GM12878 (cell line): ENCODE results near the gene CCNC. TPM values are rescaled to one million over a fixed set of nuclear protein-coding genes. Genes with fewer than 3 reads are reported as not detected.

Source experiments
- ATAC-seq: fragments of 200-7000 bp; cut with Tn5 transposase; 3 replicates; pipeline ENCODE4 v1.9.1; 2020; ENCODE audit warnings: mild to moderate bottlenecking, moderate library complexity
- BruUV-seq: library from RNA; stranded (reverse); fragments of 400-500 nt; replicated peaks from 2 replicates; lab custom pipeline; 2021; lab: Mats Ljungman, UMichigan
- CTCF ChIA-PET: fragments of 300-600 bp; sonication (Branson Sonifier 250); formaldehyde crosslinking; extraction: SDS; loops from one replicate; lab custom pipeline; 2021; ENCODE audit warnings: inconsistent platforms; lab: Yijun Ruan, JAX
- POLR2A ChIA-PET: fragments of 350-600 bp; formaldehyde crosslinking; extraction: SDS; loops from one replicate; lab custom pipeline; 2021; ENCODE audit warnings: inconsistent platforms; lab: Charles Lee
- RAD21 ChIA-PET: fragments of 300-600 bp; sonication (Branson Sonifier 250); formaldehyde crosslinking; loops from one replicate; lab custom pipeline; 2023; ENCODE audit warnings: antibody characterized with exemption; ENCODE audit not compliant: unreplicated experiment; lab: Charles Lee
- SMC1A ChIA-PET: fragments of 300-600 bp; sonication (Branson Sonifier 250); formaldehyde crosslinking; loops from one replicate; lab custom pipeline; 2023; ENCODE audit not compliant: unreplicated experiment, uncharacterized antibody; lab: Charles Lee
- DNase-seq: peaks from one replicate; pipeline ENCODE4 v3.0.0-alpha.2; 2011; ENCODE audit warnings: low read depth, low spot score
- FAIRE-seq: peaks from 3 replicates; lab custom pipeline; 2011; peaks lifted over from hg19 to GRCh38; lab: Jason Lieb, UNC
- H2AFZ ChIP-seq: 2 replicates; pipeline ENCODE4 v1.6.0; 2011; ENCODE audit warnings: low read depth, low read length, control low read depth; ENCODE audit not compliant: control insufficient read depth
- H3K27ac ChIP-seq: 2 replicates; pipeline ENCODE4 v1.5.1; 2011; ENCODE audit warnings: control low read depth; ENCODE audit not compliant: control insufficient read depth, insufficient read depth
- H3K27me3 ChIP-seq, 2 experiments: replicated peaks in 1 of 2; 2 replicates each; pipeline versions ENCODE4 v1.6.0 to v1.6.1; 2011; ENCODE audit warnings: low read length in 1 of 2; ENCODE audit not compliant: control insufficient read depth in 2 of 2, insufficient read depth in 2 of 2
- H3K36me3 ChIP-seq, 2 experiments: 2 replicates each; pipeline ENCODE4 v1.5.1; 2011; ENCODE audit warnings: low read length in 1 of 2; ENCODE audit not compliant: control insufficient read depth in 2 of 2, insufficient read depth in 2 of 2
- H3K4me1 ChIP-seq: 2 replicates; pipeline ENCODE4 v1.6.1; 2011; ENCODE audit warnings: mild to moderate bottlenecking, low read length, moderate library complexity, mixed read lengths; ENCODE audit not compliant: control insufficient read depth, insufficient read depth
- H3K4me2 ChIP-seq: 2 replicates; pipeline ENCODE4 v1.6.0; 2011; ENCODE audit warnings: control low read depth; ENCODE audit not compliant: control insufficient read depth, insufficient read depth
- H3K4me3 ChIP-seq: fragments of 200-600 bp; sonication (generic); 2 replicates; pipeline ENCODE4 v1.5.1; 2016
- H3K79me2 ChIP-seq: 2 replicates; pipeline ENCODE4 v1.6.0; 2011; ENCODE audit warnings: low read length; ENCODE audit not compliant: control insufficient read depth, insufficient read depth
- H3K9ac ChIP-seq: 2 replicates; pipeline ENCODE4 v1.8.0; 2011; ENCODE audit warnings: low read length, control low read depth, mixed read lengths; ENCODE audit not compliant: control insufficient read depth, insufficient read depth
- H3K9me3 ChIP-seq: replicated peaks from 3 replicates; pipeline ENCODE4 v1.5.1; 2011; ENCODE audit warnings: mild to moderate bottlenecking, low read length; ENCODE audit not compliant: control insufficient read depth, insufficient read depth
- H4K20me1 ChIP-seq: 2 replicates; pipeline ENCODE4 v1.6.0; 2011; ENCODE audit not compliant: control insufficient read depth, insufficient read depth
- ATF7 ChIP-seq: fragments of 450-650 bp; IDR thresholded peaks from 2 replicates; pipeline ENCODE4 v1.6.1; 2016; ENCODE audit warnings: low read depth, mild to moderate bottlenecking
- HCFC1 ChIP-seq: fragments of 150-350 bp; IDR thresholded peaks from 2 replicates; pipeline ENCODE4 v1.6.1; 2014; ENCODE audit warnings: low read length
- SPI1 ChIP-seq: IDR thresholded peaks from 2 replicates; pipeline ENCODE4 v1.6.1; 2011; ENCODE audit warnings: low read depth, mild to moderate bottlenecking, low read length, moderate library complexity, borderline replicate concordance; ENCODE audit not compliant: insufficient read depth
- SUPT20H ChIP-seq: IDR thresholded peaks from 2 replicates; pipeline ENCODE4 v1.6.1; 2011; ENCODE audit warnings: low read depth, mild to moderate bottlenecking, low read length, moderate library complexity, borderline replicate concordance; ENCODE audit not compliant: control insufficient read depth
- WGBS: methylation state at CpG from one replicate; pipeline ENCODE4 v1.1.6; 2016; ENCODE audit warnings: low lambda C conversion rate; ENCODE audit not compliant: insufficient replicate concordance, insufficient coverage; ENCODE audit errors: missing lambda C conversion rate; 5-methylcytosine and 5-hydroxymethylcytosine counted together
- in situ Hi-C: fragments of 300-500 bp; cut with MboI; formaldehyde crosslinking; loops from 9 replicates; pipeline ENCODE4 v1.14.3; 2018; ENCODE audit warnings: mixed read lengths
- intact Hi-C: fragments of 100-400 bp; cut with micrococcal nuclease; formaldehyde crosslinking; loops from one replicate; pipeline ENCODE4 v1.14.2; 2022; ENCODE audit not compliant: unreplicated experiment
- polyA plus RNA-seq, 11 experiments: library from polyadenylated mRNA; depleted of rRNA in 4 of 11; unstranded in 6 of 11; stranded (reverse) in 5 of 11; fragments of >200 nt; fragmentation: Nextera tagmentation in 4 of 11; fragmentation: Illumina TruSeq in 1 of 11; extraction: Ambion mirVana in 4 of 11; extraction: Trizol in 1 of 11; gene quantifications; 1 replicate in 1 of 11; 2 replicates in 10 of 11; pipeline versions ENCODE4 v1.2.1 to v1.2.3, GENCODE V29; 2011 to 2016; ENCODE audit warnings: inconsistent platforms in 2 of 11, missing spikeins in 2 of 11, low read depth in 1 of 11
- total RNA-seq, 4 experiments: library from RNA; depleted of rRNA in 3 of 4; stranded (reverse); fragments of >200 nt in 3 of 4; fragmentation: Illumina TruSeq in 1 of 4; extraction: Trizol in 1 of 4; gene quantifications; 2 replicates each; pipeline versions ENCODE4 v1.2.1 to v1.2.3, GENCODE V29; 2013 to 2021
- TF ChIP-seq, protein P1 (sequence below): IDR thresholded peaks from 2 replicates; pipeline ENCODE4 v1.6.1; 2012; ENCODE audit warnings: improper control_type of control experiment, low read depth, low read length; ENCODE audit not compliant: insufficient replicate concordance

Gene CCNC
- total and polyA plus RNA-seq, 10 of the 15 experiments (the other 5 are each of a cell fraction or from before 2014, with no cell fraction given): 68.5 to 168 (median 99.4) TPM

DNA sequence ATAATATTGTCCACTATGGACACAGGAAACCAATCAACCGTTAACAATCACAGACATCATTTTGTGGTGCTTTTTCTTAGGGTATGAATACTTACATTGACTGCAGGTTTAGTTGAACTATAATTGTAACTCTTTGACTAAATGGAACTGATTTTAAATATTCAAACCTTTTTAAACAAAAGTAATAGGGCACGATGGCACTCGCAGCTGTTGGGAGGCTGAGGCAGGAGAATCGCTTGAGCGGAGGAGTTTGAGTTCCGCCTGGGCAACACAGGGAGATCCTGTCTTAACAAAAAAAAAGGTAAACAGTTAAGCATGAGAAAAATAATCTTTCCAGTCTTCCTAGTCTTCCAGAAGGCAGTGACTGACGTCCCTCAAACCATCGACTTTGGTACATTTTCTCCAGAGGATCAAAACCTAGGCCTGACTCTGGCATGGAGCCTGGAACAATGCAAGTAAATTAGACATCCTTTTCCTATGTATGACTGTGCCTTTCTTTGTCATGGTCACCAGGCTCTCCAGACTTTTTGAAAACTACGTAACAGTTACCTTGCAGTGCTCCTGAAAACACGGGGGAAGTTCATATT lies 21.5 kb upstream of the CCNC start:
- Histone ChIP-seq H3K9ac (no peak overlapping the region), H3K27ac (no peak overlapping the region), H3K79me2 (no peaks in the 10 kb centered on the region), H3K27me3 (peaks cover 12 to 16% of the 10 kb centered on the region in 2 experiments), H3K4me2 (no peak overlapping the region), H3K4me1 (no peaks in the 10 kb centered on the region), H3K36me3 (no peaks in the 10 kb centered on the region), H4K20me1 (no peaks in the 10 kb centered on the region), H2AFZ (no peak overlapping the region), H3K9me3 (no peaks in the 10 kb centered on the region), H3K4me3 (no peak overlapping the region)
- POLR2A ChIA-PET: no interaction called here
- RAD21 ChIA-PET: interaction anchor here (0.7 to 3.9 kb wide), 2 partner anchors 22 to 156 kb away, joined by 3 to 34 read pairs; partner anchors contain the start of gene CCNC
- in situ Hi-C loops (no loop called here), intact Hi-C loops (no loop called here)
- CTCF ChIA-PET: interaction anchor here (0.8 to 2.0 kb wide), 4 partner anchors 15 to 157 kb away, joined by 3 to 34 read pairs (median 3); no protein-coding TSS in a partner anchor
- ATAC-seq: no peak
- no peak for DNase-seq
- SMC1A ChIA-PET: interaction anchor here (1.1 to 2.4 kb wide), 3 partner anchors 21 to 259 kb away, joined by 3 to 12 read pairs (median 4); no protein-coding TSS in a partner anchor
- FAIRE-seq: no peak
- TF ChIP-seq SPI1 (no peak), HCFC1 (no peak), ATF7 (no peak), SUPT20H (no peak)
- TF ChIP-seq, protein P1, sequence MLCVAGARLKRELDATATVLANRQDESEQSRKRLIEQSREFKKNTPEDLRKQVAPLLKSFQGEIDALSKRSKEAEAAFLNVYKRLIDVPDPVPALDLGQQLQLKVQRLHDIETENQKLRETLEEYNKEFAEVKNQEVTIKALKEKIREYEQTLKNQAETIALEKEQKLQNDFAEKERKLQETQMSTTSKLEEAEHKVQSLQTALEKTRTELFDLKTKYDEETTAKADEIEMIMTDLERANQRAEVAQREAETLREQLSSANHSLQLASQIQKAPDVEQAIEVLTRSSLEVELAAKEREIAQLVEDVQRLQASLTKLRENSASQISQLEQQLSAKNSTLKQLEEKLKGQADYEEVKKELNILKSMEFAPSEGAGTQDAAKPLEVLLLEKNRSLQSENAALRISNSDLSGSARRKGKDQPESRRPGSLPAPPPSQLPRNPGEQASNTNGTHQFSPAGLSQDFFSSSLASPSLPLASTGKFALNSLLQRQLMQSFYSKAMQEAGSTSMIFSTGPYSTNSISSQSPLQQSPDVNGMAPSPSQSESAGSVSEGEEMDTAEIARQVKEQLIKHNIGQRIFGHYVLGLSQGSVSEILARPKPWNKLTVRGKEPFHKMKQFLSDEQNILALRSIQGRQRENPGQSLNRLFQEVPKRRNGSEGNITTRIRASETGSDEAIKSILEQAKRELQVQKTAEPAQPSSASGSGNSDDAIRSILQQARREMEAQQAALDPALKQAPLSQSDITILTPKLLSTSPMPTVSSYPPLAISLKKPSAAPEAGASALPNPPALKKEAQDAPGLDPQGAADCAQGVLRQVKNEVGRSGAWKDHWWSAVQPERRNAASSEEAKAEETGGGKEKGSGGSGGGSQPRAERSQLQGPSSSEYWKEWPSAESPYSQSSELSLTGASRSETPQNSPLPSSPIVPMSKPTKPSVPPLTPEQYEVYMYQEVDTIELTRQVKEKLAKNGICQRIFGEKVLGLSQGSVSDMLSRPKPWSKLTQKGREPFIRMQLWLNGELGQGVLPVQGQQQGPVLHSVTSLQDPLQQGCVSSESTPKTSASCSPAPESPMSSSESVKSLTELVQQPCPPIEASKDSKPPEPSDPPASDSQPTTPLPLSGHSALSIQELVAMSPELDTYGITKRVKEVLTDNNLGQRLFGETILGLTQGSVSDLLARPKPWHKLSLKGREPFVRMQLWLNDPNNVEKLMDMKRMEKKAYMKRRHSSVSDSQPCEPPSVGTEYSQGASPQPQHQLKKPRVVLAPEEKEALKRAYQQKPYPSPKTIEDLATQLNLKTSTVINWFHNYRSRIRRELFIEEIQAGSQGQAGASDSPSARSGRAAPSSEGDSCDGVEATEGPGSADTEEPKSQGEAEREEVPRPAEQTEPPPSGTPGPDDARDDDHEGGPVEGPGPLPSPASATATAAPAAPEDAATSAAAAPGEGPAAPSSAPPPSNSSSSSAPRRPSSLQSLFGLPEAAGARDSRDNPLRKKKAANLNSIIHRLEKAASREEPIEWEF: no peak
- BruUV-seq: no TSS peak
- WGBS: 53% methylated on average over 10 of the region's 10 CpGs
